Endothelial cell of hepatic sinusoid (primary cell): ENCODE data around the gene LAGE3.

ENCODE experiments used
- in situ Hi-C: cut with HindIII; loops from 2 replicates; pipeline ENCODE4 v1.10.0; 2017; ENCODE audit warnings: low sequenced_read_pairs

The LAGE3 gene

DNA sequence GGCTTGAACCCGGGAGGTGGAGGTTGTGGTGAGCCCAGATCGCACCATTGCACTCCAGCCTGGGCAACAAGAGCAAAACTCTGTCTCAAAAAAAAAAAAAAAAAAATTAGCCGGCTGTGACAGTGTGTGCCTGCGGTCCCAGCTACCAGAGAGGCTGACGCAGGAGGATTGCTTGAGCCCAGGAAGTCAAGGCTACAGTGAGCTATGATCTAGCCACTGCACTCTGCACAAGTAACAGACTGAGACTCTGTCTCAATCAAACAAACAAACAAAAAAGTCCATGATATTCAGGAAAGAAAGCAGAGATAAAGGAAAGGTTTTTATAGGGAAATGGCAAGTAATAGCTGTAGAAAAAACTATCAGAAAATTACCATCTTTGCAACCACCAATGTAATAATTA, 2.1 kb upstream of the LAGE3 start:
- in situ Hi-C loops, result no loop called here

DNA sequence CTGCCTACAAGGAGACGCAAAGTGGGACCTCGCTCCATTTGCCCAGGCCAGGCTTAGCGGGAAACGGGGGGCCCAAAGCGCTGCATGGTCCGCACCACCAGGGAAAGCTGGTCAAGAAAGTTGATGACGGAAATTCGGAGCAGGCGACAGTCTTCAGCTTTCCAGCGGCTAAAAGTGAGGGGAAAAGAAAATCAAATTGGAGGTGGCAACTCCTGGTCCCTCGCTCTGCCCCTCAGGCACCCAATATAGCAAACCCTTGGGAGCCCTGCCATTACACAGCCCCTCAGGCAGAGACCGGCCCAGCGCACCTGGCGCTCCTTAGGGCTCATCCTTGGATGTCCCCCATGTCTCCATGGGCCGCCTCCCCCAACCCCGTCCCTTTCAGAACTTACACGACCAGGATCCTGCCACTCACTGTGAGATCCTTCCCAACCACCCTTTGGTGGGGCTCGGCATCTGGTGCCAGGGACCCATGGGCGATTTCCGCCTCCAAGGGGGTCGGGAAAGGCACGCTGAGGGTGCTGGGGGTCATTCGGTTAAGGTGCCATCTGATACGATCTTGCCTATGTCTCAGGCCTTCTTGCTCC, 1.1 kb downstream of the LAGE3 start:
- in situ Hi-C loops, result no loop called here

GRCh38 chrX:154476821-154477220, 2.3 kb downstream of the LAGE3 start:
- in situ Hi-C loops, result no loop called here

DNA sequence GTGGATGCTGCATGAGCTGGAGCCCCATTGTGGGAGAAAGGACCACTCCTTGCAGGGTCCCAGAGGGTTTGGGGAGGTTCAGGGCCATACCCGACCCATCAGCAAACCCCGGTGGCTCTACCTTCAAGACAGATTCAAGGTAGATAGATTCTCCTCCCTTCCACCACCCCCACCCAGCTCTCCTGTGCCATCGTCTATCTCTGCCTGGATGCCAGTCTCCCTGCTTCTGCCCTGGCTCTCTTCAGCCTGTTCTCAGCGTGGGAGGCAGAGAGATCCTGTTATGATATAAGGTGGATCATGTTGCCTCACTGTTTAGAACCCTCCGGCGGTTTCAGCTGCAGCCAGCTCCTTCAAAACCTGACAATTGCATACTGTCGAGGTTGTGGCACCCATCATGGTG, 5.4 kb downstream of the LAGE3 start:
- in situ Hi-C loops, result no loop called here

DNA sequence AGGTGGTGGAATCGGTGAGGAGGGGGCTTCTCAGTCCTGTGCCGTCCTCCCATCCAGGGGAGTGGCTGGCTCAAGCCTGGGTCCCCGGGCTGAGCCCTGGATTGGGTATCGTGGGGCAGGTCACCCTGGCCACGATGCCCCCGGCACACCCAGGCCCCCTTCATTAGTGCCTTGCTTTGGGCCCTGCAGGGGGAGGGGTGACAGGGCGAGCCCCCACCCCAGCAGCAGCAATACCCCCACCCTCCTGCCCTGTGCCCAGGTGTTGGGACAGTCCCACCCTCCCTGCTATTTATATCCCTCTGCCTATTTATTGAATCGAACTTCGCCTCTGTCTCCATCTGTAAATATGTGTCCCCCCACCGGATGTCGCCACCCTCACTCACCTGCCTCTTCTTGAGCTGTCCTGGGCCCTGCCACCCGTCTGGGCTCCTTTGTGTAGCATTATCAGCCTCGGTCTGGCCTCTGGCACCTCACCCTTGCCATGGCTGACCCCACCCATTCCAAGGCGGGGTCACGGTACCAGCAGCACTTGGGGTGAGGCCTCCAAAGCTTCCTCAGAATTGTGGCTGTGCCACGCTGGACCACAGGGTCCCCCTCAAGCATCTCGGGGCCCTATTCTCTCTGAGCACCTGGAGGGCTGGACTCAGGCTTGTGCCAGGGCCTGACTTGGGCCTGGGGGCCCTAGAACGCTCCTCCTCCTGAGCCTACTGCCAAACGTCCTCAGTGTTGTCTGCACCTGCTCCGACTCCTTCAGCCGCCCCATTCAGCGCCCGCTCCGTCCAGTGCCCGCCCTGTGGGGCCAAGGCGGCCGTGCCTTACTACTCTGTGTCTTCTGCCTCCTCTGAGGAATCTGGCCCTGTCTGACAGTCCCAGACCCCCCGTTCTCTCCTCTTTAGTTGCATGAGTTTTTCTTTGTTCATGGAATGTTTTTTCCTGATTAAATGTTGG, 6.1 kb downstream of the LAGE3 start:
- in situ Hi-C loops, result no loop called here

- in situ Hi-C loops, result no loop called here
Measured at GRCh38 chrX:154471839-154472684, 7.0 kb downstream of the LAGE3 start.

DNA sequence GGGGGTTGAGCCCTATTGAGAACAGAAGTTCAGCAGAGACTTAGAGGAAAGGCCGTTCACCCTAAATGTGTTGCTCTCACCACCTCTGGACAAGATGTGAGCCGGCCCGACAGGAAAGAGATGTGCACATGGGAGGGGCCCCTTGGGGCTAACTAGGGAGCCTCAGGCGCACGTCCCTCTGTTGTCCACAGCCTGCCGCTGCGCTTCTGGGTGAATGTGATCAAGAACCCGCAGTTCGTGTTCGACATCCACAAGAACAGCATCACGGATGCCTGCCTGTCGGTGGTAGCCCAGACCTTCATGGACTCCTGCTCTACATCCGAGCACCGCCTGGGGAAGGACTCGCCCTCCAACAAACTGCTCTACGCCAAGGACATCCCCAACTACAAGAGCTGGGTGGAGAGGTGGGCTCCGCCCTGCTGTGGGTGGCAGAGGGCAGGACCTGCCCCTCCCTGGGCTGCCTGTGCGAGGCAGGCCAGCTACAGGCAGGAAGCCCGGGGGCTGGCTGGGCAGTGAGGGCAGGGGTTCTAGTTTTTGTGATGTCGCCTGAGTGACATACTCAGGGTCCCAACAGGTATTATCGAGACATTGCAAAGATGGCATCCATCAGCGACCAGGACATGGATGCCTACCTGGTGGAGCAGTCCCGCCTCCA, 8.0 kb downstream of the LAGE3 start:
- in situ Hi-C loops, result no loop called here

GRCh38 chrX:154470434-154470833, 8.6 kb downstream of the LAGE3 start:
- in situ Hi-C loops, result no loop called here

DNA sequence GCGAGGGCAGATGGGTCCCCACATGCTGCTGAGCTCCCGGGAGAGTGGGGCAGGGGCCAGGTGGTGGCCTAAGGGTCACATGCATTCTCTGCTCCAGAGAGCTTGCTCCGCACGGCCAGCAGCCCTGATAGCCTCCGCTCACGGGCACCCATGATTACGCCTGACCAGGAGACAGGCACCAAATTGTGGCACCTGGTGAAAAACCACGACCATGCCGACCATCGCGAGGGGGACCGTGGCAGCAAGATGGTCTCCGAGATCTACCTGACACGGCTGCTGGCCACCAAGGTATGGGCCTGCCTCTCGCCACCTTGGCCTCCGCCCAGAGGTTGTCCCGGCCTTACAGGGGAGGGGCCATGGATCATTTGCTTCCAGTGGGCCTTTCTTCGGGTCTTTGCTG, 9.2 kb downstream of the LAGE3 start:
- in situ Hi-C loops, result no loop called here

- in situ Hi-C loops, result no loop called here
Measured at GRCh38 chrX:154469114-154469513, 10.0 kb downstream of the LAGE3 start.

- in situ Hi-C loops, result no loop called here
Measured at GRCh38 chrX:154468217-154468616, 10.9 kb downstream of the LAGE3 start.

DNA sequence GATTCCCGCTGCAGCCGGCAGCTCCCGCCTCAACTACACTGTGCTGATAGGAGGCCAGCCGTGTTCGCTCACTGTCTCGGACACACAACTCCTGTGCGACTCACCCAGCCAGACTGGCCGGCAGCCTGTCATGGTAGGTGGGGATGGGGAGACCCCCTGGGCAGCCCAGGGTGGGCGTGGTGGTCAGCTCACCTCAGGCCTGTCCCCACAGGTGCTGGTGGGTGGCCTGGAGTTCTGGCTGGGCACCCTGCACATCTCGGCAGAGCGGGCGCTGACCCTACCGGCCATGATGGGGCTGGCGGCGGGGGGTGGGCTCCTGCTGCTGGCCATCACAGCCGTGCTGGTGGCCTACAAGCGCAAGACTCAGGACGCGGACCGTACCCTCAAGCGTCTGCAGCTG, 11.5 kb downstream of the LAGE3 start:
- in situ Hi-C loops, result no loop called here

GRCh38 chrX:154466907-154467306, 12.2 kb downstream of the LAGE3 start:
- in situ Hi-C loops, result no loop called here

- in situ Hi-C loops, result no loop called here
Measured at GRCh38 chrX:154466036-154466435, 13.0 kb downstream of the LAGE3 start.

DNA sequence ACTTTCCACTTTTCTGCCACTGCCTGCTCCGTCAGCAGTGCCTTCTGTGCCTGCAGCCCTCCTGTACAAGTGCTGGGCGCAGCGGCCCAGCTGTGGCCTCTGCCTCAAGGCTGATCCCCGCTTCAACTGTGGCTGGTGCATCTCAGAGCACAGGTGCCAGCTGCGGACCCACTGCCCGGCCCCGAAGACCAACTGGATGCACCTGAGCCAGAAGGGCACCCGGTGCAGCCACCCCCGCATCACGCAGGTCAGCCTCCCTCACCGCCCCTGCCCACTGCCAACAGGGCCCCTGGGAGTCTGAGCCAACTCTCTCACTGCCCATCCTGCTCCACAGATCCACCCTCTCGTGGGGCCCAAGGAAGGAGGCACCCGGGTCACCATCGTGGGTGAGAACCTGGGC, 13.5 kb downstream of the LAGE3 start:
- in situ Hi-C loops, result no loop called here

DNA sequence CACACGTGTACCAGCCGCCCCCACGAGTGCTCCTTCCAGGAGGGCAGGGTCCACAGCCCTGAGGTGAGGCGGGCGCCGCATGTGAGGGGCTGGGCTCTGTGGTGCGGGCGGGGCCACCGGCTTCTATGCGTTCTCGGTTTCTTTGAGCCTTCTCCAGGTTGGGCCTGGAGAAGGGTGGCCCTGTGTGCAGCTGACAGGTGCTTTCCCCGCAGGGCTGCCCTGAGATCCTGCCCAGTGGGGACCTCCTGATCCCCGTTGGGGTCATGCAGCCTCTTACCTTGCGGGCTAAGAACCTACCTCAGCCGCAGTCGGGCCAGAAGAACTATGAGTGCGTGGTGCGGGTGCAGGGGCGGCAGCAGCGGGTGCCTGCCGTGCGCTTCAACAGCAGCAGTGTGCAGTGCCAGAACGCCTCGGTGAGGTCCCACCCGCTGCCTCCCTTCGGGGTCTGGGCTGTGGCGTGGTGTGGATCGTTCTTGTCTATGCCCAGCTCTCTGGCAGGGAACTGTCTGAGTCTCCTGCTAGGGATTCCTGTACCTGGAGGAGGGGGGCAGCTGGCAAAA, 14.2 kb downstream of the LAGE3 start:
- in situ Hi-C loops, result no loop called here

DNA sequence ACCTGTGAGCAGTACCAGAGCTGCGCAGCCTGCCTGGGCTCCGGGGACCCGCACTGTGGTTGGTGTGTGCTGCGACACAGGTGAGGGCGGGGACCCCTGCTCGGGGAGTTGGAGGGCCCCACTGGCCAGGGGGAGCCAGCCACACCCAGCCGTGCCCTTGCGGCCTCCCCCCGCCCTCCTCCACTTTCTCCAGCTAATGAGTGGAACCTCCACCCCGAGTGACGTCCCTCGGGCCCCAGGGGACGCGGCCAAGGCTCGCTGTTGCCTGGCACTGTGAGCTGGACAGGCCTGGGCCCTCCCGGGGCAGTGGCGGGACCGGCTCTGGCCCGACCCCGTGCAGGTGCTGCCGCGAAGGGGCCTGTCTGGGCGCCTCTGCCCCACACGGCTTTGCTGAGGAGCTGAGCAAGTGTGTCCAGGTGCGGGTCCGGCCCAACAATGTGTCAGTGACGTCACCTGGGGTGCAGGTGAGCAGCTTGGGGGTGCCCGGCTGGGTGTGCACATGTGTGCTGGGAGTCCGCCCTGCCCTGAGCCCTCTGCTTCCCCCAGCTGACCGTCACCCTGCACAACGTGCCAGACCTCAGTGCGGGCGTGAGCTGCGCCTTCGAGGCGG, 15.4 kb downstream of the LAGE3 start:
- in situ Hi-C loops, result no loop called here

GRCh38 chrX:154462396-154462795, 16.7 kb downstream of the LAGE3 start:
- in situ Hi-C loops, result no loop called here

- in situ Hi-C loops, result no loop called here
Measured at GRCh38 chrX:154460326-154460725, 18.8 kb downstream of the LAGE3 start.

GRCh38 chrX:154459832-154460231, 19.2 kb downstream of the LAGE3 start:
- in situ Hi-C loops, result no loop called here
